Effector memory CD8-positive, alpha-beta T cell (primary cell): ENCODE measurements around the gene PCMT1.

ENCODE experiments used
- ATAC-seq: fragments of 150-1000 bp; cut with Tn5 transposase; replicated peaks from 2 replicates; pipeline ENCODE4 v1.10.0; 2021; ENCODE audit warnings: mild to moderate bottlenecking, moderate library complexity
- DNase-seq, 3 experiments: peaks; one replicate each; pipeline ENCODE4 v3.0.0; 2021
- H3K27ac Mint-ChIP-seq, 2 donors: one replicate each; pipeline ENCODE4 v1.8.0; 2022; ENCODE audit warnings: mild to moderate bottlenecking in 2 of 2, mixed read lengths in 2 of 2, moderate library complexity in 2 of 2
- H3K27me3 Mint-ChIP-seq, 2 donors: one replicate each; pipeline ENCODE4 v1.8.0; 2022; ENCODE audit warnings: mixed read lengths in 2 of 2
- H3K36me3 Mint-ChIP-seq: one replicate; pipeline ENCODE4 v1.8.0; 2022; ENCODE audit warnings: mild to moderate bottlenecking, moderate library complexity, mixed read lengths; ENCODE audit not compliant: insufficient read depth
- H3K4me1 Mint-ChIP-seq, 2 donors: one replicate each; pipeline ENCODE4 v1.8.0; 2022; ENCODE audit warnings: low read depth in 2 of 2, mixed read lengths in 2 of 2
- H3K4me3 Mint-ChIP-seq, 2 donors: one replicate each; pipeline ENCODE4 v1.8.0; 2022; ENCODE audit warnings: mild to moderate bottlenecking in 2 of 2, mixed read lengths in 2 of 2, moderate library complexity in 2 of 2
- H3K9me3 Mint-ChIP-seq, 2 donors: one replicate each; pipeline ENCODE4 v1.8.0; 2022; ENCODE audit warnings: mixed read lengths in 2 of 2

PCMT1 gene

DNA sequence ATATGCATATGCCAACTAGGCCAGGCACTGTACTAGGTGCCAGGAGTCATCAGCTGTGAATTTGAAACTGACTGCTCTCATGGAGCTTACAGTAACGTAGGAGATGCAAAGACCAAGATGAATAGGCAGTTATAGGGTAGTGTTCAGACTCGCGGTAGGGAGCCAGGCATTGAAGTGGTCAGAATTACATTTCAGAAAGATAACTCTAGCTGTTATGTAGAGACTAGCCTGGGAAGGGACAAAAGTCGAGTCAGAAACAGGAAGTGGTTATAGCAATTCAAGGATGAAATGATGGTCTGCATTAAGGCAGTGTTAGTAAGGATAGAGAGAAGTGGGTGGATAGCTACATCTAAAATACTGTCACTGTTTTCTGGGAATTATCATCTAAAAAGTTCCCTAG is 56.6 kb downstream of the PCMT1 start:
- peak overlapping the region in 1 of 2 donors; percentile 16 for H3K27ac Mint-ChIP-seq

DNA sequence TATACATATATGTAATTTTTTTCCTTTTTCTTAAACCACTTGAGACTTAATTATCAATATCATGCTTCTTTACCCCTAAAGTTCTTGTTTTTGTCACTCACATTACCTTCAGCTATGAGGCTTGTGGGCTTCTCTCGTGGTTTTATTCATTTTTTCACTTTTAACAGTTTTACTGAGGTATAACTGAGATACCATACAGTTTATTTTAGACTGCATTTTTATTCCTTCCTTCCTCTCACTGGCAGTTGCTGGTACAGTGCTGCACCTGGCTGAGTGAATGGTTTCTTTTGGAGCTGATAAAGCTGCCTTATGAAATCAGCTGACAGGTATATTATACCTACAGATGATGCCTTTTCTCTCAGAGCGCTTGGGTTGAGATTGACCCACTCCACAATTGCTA is 60.3 kb downstream of the PCMT1 start:
- peak overlapping the region in 1 of 2 donors; percentile 67 for H3K27ac Mint-ChIP-seq
- H3K4me1 Mint-ChIP-seq: peaks cover 4 to 7% of the 10 kb centered on the region in 2 donors
- H3K4me3 Mint-ChIP-seq: no peak overlapping the region
- no peak for DNase-seq
- ATAC-seq: no peak
- peaks cover 18% of the 10 kb centered on the region for H3K36me3 Mint-ChIP-seq
- H3K9me3 Mint-ChIP-seq: no peaks in the 10 kb centered on the region
- no peaks in the 10 kb centered on the region for H3K27me3 Mint-ChIP-seq

More for the DNA sequence above, 56.6 kb downstream of the PCMT1 start:
- Mint-ChIP-seq H3K4me1 (peaks cover 4 to 7% of the 10 kb centered on the region in 2 donors), H3K9me3 (no peaks in the 10 kb centered on the region), H3K27me3 (no peaks in the 10 kb centered on the region), H3K36me3 (peaks cover 30% of the 10 kb centered on the region), H3K4me3 (no peak overlapping the region)
- DNase-seq (no peak), ATAC-seq (no peak)

DNA sequence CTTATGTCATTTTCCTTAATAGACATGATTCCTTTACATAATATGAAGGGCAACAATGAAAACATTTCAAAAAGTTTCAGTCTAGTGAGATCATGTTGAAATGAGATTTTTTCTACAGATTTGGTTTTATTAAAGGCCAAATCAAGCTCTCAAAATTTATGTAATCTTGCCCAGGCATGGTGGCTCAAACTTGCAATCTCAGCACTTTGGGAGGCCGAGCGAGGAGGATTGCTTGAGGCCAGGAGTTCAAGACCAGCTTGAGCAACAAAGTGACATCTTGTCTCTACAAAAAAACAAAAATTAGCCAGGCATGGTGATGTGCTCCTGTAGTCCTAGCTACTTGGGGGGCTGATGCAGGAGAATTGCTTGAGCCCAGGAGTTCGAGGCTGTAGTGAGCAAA is 63.8 kb downstream of the PCMT1 start:
- Mint-ChIP-seq H3K9me3 (no peaks in the 10 kb centered on the region), H3K27me3 (no peaks in the 10 kb centered on the region), H3K27ac (peak overlapping the region in 1 of 2 donors; percentile 36), H3K4me1 (no peaks in the 10 kb centered on the region), H3K36me3 (peaks cover 13% of the 10 kb centered on the region), H3K4me3 (no peak overlapping the region)
- no peak for DNase-seq
- no peak for ATAC-seq

DNA sequence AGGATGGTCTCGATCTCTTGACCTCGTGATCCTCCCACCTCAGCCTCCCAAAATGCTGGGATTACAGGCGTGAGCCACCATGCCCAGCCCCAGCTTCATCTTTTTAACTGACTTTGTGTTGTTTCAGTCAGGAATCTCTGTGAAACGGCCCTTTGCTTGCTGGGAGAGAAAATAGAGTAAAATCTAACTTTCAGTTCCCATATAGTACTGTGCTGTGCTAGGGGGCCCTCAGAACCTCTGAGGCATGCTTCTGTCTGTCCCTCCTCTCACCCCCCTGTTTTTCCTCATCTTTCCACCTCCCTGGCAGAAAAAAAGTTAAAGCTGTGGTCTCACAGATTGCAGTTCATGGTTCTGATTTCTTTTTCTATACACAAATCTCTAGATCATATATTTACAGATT is 66.2 kb downstream of the PCMT1 start:
- Mint-ChIP-seq H3K4me3 (no peak overlapping the region), H3K4me1 (no peaks in the 10 kb centered on the region), H3K27me3 (no peaks in the 10 kb centered on the region), H3K36me3 (peaks cover 7% of the 10 kb centered on the region), H3K27ac (peak overlapping the region in 1 of 2 donors; percentile 54), H3K9me3 (no peaks in the 10 kb centered on the region)
- ATAC-seq: no peak
- no peak for DNase-seq

DNA sequence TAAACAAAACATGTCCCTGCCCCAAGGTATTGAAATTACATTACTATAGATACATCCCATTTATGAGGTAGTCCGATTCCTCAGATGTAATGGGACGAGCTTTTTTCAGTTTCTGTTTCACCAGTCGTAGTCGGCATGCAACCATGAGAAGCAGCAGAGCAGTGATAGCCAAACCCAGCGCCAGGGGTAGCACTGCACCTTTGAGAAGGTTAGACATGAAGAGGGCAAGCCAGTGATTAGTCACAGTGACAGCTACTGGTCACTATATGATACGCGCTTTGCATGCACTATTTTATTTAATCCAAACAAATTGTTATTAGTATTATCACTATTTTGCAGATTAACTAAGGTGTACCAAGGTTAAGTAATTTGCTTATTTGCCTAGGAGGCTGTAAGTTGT is 71.0 kb downstream of the PCMT1 start:
- Mint-ChIP-seq H3K9me3 (no peaks in the 10 kb centered on the region), H3K27ac (no peak overlapping the region), H3K4me1 (no peaks in the 10 kb centered on the region), H3K27me3 (peaks cover 0 to 14% of the 10 kb centered on the region in 2 donors), H3K36me3 (peaks cover 3% of the 10 kb centered on the region), H3K4me3 (no peak overlapping the region)
- no peak for DNase-seq
- no peak for ATAC-seq

DNA sequence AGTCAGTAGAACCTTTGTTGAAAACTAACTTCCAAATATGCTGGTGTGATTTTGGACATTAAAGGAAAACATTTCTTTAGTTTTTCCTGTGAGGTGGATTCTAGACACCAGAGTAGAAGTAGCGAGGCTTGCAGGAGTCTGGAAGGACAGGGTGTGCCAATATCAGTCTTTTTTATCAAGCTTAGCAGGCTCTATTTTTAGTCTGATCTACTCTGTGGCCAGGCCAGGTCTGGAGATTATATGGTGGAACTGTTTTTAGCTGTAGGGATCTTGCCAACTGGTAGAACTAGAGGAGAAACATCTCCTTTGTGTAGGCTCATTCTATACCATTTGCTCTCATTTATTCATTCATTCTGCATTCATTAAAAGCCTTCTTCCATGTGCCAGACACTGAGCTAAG is 72.0 kb downstream of the PCMT1 start:
- Mint-ChIP-seq H3K9me3 (no peaks in the 10 kb centered on the region), H3K36me3 (peaks cover 3% of the 10 kb centered on the region), H3K27ac (no peak overlapping the region), H3K4me3 (no peak overlapping the region), H3K27me3 (peaks cover 0 to 14% of the 10 kb centered on the region in 2 donors), H3K4me1 (no peaks in the 10 kb centered on the region)
- ATAC-seq (no peak), DNase-seq (no peak)

DNA sequence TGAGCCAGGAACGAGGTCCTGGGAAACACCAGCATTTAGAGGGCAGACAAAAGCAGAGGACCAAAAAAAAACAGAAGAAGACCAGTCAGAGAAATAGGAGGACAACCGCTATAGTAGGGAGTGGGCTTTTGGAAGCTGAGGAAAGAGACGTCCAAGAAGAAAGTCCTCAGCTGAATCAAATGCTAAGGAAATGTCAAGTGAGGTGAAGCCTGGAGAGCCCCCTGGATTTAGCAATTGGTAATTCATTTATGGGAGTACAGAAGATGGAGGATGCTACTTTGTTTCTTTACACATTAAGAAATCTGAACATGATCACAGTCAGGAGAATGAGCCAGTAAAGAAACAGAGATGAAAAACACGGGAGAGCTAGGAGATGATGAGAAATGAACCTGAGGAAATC is 73.5 kb downstream of the PCMT1 start:
- H3K4me3 Mint-ChIP-seq: no peak overlapping the region
- DNase-seq: no peak
- H3K36me3 Mint-ChIP-seq: peaks cover 3% of the 10 kb centered on the region
- H3K4me1 Mint-ChIP-seq: no peaks in the 10 kb centered on the region
- H3K27me3 Mint-ChIP-seq: peaks cover 0 to 14% of the 10 kb centered on the region in 2 donors
- H3K9me3 Mint-ChIP-seq: no peaks in the 10 kb centered on the region
- H3K27ac Mint-ChIP-seq: peak overlapping the region in 1 of 2 donors; percentile 5
- ATAC-seq: no peak

DNA sequence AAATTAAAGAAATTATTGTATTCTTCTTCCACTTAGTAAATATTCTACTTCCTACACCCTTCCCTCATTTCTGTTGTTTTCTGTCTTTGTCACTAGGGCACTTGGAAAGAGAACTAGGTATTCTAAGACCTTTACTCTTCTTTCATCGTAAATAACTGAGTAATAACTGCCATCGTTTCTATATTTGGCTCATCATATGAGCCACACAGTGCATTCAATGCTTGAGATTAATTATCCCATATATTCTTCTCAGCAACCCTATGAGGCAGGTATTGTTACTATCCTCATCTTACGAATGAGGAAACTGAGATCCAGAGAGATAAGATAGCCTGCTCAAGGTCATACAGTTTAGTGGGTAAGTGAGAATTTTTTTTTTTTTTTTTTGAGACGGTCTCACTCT is 75.8 kb downstream of the PCMT1 start:
- DNase-seq (no peak), ATAC-seq (no peak)
- Mint-ChIP-seq H3K36me3 (peaks cover 3% of the 10 kb centered on the region), H3K27ac (no peak overlapping the region), H3K4me3 (no peak overlapping the region), H3K9me3 (no peaks in the 10 kb centered on the region), H3K27me3 (peaks cover 0 to 14% of the 10 kb centered on the region in 2 donors), H3K4me1 (no peaks in the 10 kb centered on the region)

DNA sequence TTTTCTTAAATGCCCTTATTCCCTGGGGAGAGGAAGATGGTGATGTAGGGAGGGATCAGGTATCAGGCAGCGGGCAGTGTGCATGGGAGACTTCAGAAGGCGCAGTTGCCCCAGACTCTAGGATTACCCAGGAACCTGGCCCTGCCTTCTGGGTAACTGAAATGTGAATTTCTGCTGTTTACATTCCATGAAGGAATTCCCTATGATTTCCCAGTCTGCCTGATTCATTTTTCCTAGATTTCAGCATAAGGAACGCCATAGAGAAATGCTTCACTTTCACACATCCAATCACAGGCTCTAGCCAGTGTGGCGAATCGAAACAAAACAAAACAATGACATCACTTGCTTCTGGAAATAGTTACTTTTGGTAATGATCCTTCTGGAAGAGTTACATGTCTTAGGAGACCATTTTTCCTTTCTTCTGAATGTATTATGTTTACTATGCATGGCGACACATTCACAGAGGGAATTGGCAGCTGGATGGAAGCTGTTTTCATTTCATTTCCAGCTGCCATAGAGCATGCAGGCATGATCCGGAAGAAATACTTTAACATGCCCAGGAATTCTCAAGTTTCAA is 81.3 kb downstream of the PCMT1 start:
- H3K4me1 Mint-ChIP-seq: peaks cover 1 to 4% of the 10 kb centered on the region in 2 donors
- no peaks in the 10 kb centered on the region for H3K36me3 Mint-ChIP-seq
- DNase-seq: no peak
- no peak for ATAC-seq
- H3K27me3 Mint-ChIP-seq: no peaks in the 10 kb centered on the region
- no peak overlapping the region for H3K4me3 Mint-ChIP-seq
- no peak overlapping the region for H3K27ac Mint-ChIP-seq
- no peaks in the 10 kb centered on the region for H3K9me3 Mint-ChIP-seq

DNA sequence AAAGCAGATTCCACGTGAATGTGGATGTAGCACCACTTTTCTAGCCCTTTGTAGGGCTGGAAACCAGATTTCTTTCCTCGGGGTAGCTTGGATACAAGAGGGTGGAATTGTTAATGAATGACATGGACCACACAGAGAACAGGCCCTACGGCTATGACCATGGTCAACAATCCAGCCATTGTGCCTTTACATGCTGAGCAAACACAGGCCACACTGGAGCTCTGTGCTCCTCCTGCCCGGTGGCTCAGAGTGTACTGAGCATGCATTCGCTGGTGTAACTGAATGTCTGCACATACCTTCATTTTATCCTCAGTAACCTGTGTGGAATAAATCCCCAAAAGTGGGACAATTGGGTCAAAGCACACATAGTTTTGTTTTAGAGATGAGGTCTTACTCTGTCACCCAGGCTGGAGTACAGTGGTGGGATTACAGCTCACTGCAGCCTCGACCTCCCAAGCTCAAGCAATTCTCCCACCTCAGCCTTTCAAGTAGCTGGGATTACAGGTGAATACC is 81.8 kb downstream of the PCMT1 start:
- no peaks in the 10 kb centered on the region for H3K27me3 Mint-ChIP-seq

DNA sequence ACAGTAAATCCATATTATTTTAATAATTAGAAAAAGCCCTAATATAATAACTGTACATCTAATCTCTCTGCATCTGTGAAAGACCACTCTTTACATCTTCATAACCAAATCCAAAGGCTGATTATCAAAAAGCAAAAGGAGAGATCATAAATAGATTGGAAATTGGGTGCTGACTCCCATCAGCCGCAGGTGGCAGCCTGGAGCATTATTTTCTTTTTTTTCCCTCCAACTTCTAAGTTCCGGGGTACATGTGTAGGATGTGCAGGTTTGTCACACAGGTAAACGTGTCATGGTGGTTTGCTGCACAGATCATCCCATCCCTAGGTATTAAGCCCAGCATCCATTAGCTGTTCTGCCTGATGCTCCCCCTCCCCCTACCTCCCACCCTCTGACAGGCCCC is 84.1 kb downstream of the PCMT1 start:
- Mint-ChIP-seq H3K4me1 (peaks cover 1 to 4% of the 10 kb centered on the region in 2 donors), H3K27me3 (peaks cover 0 to under 1% of the 10 kb centered on the region in 2 donors), H3K36me3 (no peaks in the 10 kb centered on the region), H3K4me3 (no peak overlapping the region), H3K9me3 (no peaks in the 10 kb centered on the region), H3K27ac (no peak overlapping the region)
- DNase-seq: no peak
- no peak for ATAC-seq

More for the DNA sequence above, 81.8 kb downstream of the PCMT1 start:
- H3K27ac Mint-ChIP-seq: no peak overlapping the region
- H3K4me3 Mint-ChIP-seq: no peak overlapping the region
- DNase-seq (no peak), ATAC-seq (no peak)
- H3K36me3 Mint-ChIP-seq: no peaks in the 10 kb centered on the region
- H3K4me1 Mint-ChIP-seq: peaks cover 1 to 4% of the 10 kb centered on the region in 2 donors
- no peaks in the 10 kb centered on the region for H3K9me3 Mint-ChIP-seq

DNA sequence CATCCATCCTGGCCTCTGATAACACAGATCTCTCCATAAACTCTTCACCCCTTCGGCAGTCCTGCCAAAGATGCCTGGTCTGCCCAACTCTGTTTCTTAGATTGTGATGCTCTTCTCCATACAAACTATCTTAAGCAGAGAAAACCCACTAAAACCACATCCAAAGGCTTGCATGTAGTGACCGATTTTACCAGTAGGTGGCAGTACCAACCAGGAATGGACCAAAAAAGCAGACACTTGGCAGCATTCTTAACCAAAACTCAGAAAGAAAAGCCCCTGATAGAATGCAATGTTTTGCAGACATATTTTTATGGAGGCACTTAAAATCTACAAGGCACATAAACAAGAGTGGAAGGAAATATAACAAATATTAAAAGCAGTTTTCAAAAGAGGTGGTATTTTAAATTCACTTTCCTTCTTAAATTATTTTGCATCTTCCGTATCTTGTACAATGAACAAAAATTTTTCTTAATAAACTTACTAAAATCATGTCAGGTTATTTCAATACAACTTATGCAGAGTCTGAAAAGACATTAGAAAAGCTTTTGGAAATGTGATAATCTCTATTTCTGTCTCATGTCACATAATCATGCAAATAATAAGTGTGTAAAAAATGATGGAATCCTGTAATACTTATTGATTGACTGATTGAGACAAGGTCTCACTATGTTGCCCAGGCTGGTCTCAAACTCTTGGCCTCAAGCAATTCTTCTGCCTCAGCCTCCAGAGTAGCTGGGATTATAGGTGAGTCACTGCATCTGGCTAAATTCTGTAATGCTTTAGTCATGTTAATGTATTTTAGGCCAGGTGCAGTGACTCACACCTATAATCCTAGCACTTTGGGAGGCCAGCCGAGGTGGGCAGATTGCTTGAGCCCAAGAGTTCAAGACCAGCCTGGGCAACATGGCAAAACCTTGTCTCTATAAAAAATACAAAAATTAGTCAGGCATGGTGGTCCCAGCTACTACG is 85.3 kb downstream of the PCMT1 start:
- Mint-ChIP-seq H3K27ac (no peak overlapping the region), H3K4me1 (peaks cover 1 to 4% of the 10 kb centered on the region in 2 donors), H3K27me3 (peaks cover 6 to 9% of the 10 kb centered on the region in 2 donors), H3K36me3 (no peaks in the 10 kb centered on the region), H3K9me3 (no peaks in the 10 kb centered on the region), H3K4me3 (no peak overlapping the region)
- DNase-seq (peak; percentile 73 to 83 (median 78)), ATAC-seq (peak; percentile 83)

DNA sequence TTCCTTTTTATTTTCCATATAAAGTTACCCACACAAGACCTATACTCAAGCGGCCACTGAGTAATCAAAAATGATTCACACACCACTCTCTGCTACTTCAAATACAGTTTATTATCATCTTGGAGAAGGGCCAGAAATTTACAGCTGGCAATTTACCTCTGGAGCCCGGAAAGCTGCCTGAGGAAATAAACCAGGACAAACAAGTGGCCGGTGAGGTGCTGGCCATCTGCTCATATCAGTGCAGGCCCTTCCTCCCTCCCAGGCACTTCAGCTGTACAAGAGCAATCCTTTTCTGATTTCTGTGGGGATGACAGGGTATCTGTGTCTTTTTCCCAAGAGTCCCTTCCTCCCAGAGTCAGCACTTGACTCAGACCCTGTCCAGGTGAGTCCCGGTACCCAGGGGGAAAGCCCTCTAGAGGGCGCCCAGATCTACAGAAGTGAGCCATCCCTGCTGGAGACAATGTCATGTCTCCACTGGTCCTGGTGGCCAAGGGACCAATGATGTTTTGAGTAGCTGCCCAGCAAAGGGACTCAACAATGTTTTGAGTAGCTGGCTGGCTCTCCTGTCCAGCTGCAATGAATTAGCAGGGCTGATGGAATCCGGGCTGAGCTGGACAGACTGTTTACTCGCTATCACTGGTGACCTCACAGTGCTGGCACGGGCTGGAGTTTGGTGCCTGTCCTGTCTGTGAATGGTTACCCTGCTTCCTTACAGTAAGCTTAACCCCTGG is 91.0 kb downstream of the PCMT1 start:
- ATAC-seq: no peak
- H3K4me1 Mint-ChIP-seq: no peaks in the 10 kb centered on the region

More for the DNA sequence above, 91.0 kb downstream of the PCMT1 start:
- Mint-ChIP-seq H3K27ac (no peak overlapping the region), H3K4me3 (no peak overlapping the region), H3K36me3 (no peaks in the 10 kb centered on the region), H3K27me3 (peaks cover 6 to 34% of the 10 kb centered on the region in 2 donors), H3K9me3 (no peaks in the 10 kb centered on the region)
- peak; percentile 9 to 23 (median 9) for DNase-seq
